ENCODE results near the gene BCKDHB.
"Not testable (repeated sequence)": the region's sequence is repeated elsewhere in the genome, so short reads cannot be mapped to it uniquely, and the experiment has no call there.

The BCKDHB gene

DNA sequence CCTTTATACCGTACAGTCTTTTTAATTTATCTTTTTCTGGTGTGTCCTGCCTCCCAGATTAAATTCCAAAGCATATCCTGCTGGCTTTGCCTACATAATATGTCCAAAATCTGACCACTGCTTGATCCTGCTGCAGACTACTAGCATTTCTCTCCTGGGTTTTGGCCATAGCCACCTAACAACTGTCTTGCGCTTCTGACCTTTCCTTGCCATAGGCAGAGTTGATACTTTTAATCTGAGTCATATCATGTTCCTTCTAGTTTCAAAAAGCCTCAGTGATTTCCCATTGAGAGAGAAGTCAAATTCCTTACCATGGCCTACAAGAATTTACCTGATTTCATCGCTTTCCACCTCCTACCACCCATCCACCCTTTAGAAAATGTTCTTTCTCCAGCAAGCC lies 104.8 kb downstream of the BCKDHB start:
- DNase-seq: no peak

DNA sequence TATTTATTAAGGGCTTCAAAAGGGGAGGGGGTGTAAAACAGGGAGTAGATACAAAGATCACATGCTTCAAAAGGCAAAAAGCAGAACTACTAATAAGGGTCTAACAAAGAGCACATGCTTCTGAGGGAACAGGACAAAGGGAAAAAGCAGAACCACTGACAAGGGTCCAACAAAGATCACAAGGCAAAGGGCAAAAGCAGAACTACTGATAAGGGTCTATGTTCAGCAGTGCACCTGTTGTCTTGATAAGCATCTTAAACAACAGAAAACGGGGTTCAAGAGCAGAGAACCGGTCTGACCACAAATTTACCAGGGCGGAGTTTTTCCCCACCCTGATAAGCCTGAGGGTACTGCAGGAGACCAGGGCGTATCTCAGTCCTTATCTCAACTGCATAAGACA lies 105.4 kb downstream of the BCKDHB start:
- not testable (repeated sequence) for DNase-seq

DNA sequence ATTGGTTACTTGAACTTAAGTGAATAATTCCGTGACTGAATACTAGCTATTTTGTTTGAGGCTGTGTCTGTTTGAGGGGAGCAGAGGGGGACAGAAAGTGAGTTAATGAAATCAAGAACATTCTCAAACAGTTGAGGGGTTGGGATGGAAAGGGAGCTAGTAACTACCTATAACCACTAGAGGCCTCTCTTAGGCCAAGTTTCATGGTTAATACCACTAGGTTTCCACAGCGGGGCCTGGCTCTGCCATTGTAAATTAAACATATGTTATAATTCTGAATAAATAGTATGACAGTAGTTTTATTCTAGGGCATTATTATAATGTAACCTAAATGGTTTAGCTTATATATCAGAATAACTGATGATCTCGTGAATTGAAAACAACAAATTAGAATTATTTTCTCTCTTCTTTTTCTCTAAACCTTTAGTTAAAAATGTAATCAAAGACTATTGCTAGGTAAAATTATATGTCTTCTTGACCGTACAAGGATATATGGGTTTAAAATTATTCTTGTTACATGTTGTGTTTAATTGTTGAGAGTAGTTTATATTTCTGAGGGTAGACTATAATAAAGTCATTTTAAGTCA lies 108.1 kb downstream of the BCKDHB start:
- DNase-seq: peak in 1 of 2 donors; percentile 1

DNA sequence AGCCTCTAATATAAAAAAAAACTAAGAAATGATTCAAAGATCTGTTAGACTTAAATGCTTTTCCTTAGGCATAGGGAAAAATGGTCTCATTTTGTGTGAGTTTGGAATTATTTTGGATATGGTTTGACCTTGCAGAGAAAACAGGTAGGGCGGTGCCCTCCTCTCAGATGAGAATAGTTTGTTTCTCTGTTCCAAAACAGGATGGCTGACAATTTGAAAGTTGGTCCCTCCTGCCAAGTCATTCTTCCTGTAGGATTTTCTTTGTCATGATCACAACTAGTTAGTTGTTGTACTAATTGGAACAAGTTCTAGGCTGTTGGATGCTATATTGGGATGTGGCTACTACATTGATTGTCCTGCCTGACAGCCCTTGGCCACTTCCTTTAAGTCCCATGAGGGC lies 108.6 kb downstream of the BCKDHB start:
- DNase-seq: no peak

DNA sequence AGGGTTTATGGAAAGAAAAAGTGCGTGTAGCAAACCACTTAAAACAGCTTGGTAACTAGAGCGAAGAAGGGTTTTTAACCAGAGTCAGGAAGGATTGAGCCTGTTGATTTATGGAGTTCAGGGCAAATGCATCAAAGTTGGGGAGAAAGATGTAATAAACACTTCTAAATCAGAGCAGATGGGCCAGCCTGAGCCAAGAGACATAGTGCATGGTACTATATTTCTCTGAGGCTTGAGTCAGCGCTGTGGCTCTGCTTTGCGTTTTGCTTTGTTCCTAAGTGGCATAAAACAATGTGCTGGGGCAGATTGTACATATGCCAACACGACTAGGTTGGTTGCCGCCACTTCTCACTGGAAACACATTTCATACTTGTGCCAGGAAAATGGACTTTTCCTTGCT lies 111.3 kb downstream of the BCKDHB start:
- no peak for DNase-seq

DNA sequence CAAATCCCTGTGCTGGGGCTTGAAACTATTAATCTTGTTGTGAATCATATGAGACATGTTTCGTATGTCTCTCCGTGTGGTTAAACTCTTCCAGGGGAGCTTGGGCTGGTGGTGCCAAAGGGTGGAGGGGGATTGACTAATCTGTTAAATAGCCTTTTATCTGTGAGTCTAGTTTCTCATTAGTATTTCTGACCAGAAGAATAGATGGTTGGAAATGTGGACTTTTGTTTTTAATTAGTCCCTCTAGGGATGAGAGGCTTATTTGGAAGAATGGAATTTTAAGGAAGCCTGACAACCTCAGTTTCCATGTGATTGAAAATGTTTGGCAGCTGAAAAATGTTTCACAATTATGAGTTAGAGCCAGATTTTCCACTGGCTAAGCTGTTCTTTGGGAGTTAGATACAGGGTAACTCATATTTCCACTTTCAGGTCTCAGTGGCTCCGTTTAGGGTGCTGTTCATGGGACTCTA lies 117.3 kb downstream of the BCKDHB start:
- no peak for DNase-seq

DNA sequence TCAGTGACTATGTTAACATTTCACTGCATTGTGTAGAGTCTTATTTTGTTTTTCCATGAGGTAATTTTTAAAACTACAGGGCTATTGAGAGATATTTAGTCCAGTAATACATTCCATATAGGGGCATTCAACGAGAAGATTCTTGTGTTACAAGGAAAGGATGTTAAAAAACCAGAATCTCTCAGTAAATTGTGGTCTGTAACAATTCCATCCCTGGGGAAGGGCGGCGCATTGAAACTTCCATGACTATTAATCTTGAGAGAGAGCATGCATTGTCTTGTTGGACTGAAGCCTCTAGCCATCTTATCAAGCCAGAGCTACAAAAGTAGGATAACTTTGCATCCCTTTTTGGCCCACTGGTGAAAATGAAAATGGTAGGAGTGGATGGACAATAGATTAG lies 119.7 kb downstream of the BCKDHB start:
- DNase-seq: no peak

DNA sequence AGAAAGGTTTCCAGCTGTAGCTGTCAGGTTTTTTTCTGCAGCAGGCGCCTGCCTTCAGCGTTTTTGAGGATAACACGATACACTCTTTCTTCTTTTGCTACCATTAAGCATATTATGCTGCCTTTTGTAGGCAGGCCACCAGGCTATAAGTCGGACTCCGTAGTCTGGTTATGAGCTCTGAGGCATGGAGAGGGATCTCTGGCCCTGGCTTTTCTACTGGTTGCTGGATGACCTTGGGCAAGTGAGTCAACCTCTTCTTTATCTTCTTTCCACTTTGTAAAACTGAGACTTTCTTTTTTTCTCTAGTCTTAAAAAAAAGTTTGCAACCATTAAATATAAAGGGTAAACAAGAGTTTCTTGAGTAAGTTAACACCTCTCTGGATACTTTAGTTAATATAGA lies 120.2 kb downstream of the BCKDHB start:
- DNase-seq: no peak

DNA sequence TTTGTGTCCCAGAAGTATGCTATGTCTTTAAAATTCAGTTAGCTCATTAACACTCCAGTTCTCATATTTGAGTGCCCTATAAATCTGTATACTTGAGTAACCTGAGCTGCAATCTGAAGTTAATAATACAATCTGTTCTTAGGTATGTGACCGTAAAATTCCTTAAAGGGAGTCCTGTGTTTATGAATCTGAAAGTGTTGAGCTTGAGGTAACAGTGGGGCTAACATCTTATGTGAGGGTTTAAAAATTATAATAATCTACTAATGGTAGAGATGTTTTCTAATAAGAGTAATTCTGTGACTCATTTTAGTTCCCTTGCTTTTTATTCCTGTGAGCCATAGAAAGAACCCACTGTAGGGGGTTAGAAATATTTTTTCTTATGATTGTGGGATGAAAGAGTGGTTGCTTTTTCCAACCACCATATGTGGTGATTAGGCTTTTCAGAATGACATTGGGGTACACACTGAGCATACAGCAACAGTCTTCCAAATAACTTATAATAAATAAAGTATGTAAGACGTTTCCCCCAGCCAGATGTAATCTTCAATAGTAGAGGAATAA lies 121.2 kb downstream of the BCKDHB start:
- no peak for DNase-seq

DNA sequence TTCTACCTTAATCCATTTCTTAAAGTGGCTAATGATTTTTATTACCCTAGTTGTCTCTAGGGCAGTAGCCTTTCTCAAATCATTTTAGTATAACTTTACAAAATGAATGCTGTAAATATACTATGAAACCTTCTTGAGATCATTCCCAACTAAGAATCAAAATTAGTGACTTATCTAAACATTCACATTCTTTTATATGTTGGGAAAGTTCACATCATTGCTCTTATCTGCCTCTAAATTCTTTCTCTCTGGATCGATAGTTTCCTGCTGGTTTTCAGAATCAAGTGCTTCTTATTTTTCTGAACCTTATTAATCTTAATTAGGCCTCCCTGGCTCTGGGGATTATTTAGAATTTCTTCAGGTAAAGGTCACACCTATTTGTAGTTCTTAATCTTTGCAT lies 126.8 kb downstream of the BCKDHB start:
- no peak for DNase-seq

DNA sequence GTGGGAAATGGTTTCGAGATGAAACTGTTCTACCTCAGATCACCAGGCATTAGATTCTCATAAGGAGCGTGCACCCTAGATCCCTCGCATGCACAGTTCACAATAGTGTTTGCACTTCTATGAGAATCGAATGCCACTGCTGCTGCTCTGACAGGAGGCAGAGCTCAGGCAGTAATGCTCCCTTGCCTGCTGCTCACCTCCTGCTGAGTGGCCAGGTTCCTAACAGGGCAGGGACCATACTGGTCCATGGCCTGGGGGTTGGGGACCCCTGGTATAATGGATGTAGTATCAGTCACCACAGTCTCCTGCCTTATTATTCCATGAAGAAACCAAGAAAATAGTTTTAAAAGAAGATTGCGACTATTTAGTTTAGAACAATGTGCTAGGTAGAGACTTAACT lies 127.5 kb downstream of the BCKDHB start:
- DNase-seq: no peak

DNA sequence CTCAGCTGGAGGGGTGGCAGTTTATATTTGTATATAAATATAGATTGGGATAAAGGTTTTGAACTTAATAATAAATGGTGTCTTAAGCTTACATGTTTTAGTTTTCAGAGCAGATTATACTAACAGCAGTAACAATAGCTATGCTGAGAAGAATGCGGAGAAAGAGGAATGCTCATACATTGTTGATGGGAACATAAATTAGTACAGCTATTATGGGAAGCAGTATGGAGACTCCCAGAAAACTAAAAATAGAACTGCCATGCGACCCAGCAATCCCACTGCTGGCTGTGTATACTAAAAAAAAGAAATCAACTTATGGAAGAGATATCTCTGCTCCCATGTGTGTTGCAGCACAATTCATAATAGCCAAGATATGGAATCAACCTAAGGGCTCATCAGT lies 127.9 kb downstream of the BCKDHB start:
- no peak for DNase-seq

DNA sequence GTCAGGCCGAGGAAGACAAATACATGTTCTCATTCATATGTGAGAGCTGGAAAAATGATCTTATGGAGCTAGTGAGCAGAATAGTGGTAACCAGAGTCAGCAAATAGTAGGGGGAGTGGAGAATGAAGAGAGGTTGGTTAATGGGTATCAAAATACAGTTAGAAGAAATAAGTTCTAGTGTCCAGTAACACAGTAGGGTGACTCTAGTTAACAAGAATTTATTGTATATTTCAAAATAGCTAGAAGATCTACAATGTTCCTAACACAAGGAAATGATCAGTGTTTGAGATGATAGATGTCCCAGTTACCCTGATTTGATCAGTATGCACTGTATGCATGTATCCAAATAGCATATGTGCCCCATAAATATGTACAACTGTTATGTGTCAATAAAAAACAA lies 128.4 kb downstream of the BCKDHB start:
- DNase-seq: no peak

DNA sequence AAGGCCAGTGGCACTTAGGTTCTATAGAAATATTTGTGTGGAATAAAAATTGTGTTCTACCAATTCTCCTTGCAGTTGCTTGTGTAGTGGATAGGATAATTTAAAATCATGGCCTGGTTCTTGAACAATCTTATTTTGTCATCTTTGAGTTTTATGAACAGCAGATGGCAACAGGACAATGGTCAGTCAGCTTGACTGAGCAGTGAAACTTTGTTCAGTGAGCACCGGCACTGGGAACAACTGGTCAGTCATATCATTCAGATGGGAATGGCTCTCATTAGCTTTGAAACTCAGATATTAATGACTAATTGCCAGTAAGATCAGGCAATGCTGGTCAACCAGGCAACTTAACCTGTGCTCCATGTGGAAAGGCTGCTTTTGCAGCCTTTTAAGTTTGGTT lies 129.2 kb downstream of the BCKDHB start:
- DNase-seq: no peak

DNA sequence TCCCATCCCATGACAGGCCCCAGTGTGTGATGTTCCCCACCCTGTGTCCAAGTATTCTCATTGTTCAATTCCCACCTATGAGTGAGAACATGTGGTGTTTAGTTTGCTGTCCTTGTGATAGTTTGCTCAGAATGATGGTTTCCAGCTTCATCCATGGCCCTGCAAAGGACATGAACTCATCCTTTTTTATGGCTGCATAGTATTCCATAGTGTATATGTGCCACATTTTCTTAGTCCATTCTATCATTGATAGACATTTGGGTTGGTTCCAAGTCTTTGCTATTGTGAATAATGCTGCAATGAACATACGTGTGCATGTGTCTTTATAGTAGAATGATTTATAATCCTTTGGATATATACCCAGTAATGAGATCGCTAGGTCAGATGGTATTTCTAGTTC lies 132.3 kb downstream of the BCKDHB start:
- DNase-seq: not testable (repeated sequence)

DNA sequence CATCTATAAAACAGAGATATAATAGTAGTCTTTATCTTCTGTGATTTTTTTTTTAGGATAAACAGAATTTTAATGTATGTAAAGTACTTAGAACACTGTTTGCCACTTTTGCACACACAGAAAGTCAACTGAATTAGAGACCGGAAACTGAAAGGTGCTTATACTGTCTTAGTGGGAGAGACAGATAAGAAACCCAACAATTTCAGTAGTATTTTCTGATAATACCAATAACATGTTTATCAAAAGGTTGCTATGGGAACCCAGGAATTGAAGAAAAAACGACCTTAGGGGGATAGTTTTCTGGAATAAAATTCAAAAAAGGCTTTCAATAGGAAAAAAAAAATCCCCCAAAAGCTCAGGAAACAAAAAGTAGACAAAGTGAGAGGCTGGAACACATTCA lies 138.6 kb downstream of the BCKDHB start:
- no peak for DNase-seq

DNA sequence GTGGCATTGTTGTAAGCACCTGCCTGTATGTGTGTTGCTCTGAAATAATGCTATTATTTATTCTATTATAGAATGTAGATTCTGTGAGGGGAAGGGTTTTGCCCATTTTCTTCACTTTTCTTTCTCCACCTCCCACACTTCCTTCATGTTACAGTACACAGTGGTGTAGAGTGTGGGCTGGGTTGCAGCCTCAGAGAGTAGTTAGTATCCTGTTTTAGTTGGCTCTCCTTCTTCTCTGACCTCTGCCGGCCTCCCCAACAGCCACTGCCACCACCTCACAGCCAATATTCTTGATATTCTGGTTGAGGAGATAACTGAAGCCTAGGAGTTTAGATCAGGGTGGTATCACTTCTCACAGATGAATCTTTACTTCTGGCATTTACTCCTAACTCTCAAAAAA lies 143.4 kb downstream of the BCKDHB start:
- DNase-seq: no peak

DNA sequence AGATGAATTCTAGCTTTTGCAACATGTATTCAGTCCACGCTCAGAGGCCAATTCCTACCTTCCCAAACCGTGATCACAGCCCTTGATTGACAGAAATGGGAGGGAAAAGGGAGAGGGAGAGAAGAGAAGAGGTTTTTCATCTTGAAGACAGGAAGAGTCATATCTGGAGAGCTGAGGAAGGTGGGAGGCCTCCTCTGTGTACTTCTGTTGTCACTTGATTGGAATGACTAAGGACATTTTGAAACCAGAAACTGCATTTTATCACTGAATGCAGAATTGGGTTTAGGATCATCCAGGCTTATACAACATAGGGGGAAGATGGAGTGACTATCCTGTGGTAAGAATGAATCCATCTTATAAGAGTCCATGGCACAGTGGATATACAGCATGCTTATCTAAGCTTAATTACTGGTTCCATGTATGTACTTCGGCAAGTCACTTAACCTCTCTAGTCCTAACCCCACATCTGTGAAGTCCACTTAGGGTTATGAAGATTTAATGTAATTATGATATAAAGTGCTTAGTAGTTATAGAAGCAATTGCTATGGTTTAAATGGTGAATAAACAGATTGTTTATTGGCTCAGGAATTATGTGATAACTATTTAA lies 144.0 kb downstream of the BCKDHB start:
- no peak for DNase-seq

DNA sequence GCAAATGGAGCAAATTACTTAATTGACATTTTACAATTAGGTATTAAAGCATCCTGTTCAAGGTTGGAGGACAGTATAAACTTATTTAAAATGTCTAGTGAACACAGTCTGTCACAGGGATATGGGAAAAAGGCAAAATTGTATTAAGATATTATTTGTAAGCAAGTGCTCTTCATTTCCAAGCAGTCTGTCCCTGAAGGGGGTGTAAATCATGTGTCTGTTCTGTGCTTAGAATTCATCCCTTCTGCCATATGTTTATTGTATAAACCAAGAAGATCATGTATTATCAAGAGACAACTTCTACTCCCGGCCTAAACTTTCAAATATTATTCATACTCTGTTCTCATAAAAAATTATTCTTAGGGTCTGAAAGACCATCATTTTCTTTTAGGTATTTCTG lies 144.8 kb downstream of the BCKDHB start:
- no peak for DNase-seq

DNA sequence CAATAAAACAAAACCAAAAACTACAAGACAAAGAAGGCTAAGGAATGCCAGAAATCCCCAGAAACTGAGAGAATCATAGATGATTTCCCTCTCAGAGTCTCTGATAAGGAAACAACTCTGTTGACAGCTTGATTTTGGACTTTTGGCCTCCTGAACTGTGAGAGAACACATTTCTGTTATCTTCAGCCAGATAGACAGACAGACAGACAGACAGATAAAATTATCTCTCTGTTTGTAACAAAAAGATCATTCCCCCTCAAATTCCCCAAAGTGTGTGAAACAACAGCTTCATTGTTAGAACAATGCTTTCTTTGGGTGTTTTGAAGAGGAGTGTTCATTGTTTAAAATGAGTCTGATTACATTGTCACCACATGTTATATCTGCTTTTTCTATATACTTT lies 148.2 kb downstream of the BCKDHB start:
- DNase-seq: no peak

DNA sequence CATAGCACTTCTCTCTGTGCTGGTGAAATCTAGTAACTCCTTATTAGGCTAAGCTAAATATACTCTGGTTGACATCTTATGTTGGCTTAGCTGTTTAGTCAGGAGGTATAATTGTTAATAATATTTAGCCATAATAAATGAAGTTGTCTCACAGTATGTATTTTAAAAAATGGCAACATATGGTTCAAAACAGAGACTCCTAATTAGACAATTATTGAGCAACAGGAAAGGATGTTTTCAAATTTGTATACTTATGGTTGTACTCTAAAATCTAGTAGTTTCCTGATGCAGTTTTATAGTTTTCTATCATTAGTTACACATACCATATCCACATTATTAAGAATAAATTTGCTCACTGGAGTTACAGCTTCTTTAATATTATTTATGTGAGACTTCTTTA lies 150.2 kb downstream of the BCKDHB start:
- DNase-seq: no peak

DNA sequence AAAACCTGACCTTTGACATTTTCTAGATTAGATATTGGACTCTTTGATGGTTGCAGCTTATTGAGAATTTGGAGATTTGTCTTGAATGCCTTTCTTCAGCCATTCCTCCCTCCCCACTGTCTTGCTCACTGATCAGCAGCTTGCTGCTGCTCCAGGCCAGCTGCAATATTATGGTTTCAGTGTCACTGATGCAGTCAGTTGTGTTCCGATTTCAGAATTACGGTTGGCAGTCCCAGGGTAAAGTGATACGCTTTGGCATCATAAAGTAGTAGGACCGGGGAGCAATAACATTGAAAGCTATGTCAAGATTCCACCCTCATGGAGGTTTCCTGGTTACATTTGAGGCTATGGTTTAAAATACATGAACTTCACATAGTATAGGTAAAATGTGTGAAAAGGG lies 152.6 kb downstream of the BCKDHB start:
- no peak for DNase-seq

DNA sequence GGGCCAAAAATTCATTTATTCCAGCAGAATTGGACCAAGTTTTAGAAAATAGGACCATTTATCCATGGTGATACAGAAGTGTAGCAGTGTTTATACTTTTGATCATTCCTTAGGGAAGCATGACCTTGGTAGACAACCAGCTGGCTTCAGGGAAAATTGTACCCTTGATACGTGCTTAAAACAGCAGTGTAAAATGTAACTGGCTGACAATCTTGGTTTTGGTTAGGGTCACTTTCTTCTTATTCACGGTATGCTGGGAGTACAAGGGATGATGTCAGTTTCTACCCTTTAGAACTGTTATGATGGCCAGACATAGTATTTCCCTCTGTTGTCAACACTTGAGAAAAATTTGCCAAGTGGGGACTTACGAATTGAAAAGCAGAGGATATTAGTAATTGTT lies 157.1 kb downstream of the BCKDHB start:
- DNase-seq: no peak

DNA sequence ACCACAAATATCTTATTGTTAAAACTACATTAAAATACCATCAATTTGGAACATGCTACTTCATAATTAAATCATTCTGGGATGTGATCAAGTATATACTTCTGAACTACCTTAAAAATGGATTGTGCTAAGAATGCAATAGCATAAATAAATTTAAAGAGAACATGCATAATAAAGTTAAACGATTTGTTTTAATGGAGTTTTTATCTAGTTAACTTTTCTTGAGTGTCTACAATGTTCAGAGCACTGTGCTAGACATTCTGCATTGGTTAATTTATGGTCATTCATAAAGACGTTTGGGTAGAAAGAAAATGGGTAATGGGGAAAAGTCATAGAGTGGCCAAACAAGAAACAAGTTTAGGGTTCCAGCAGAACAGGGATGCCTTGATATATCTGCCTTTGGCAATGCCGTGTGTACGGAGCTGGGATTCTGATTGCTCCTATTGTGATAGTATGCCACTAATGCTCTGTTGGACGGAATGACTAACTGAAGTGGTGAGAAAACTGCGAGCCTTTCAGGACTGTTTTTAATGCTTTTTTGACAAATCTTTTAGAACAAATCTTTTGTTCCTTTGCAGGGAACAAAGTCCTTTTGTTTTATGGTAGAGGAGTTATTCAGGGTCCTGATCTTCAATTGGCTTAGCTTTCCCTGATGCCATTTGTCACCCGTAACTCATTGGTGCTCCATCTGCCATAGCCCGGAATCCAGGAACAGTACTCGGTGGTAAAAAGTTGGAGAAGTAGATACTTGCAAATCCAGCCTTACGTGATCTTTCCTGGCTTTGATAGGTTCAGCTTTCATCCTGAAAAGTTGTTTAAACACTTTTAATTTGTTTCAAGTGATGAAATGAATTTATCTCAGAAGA lies 162.6 kb downstream of the BCKDHB start:
- no peak for DNase-seq

Measured in stimulated activated CD4-positive, alpha-beta T cell treated with anti-CD3 and anti-CD28 coated beads, Interleukin-2, amount 100 ng/mL, for 24 hours (primary cell).